HG03039 (cell line): ENCODE results near the gene TANK.
"Not testable (repeated sequence)": the region's sequence is repeated elsewhere in the genome, so short reads cannot be mapped to it uniquely, and the experiment has no call there.

ENCODE experiments used
- ATAC-seq: cut with Tn5 transposase; IDR thresholded peaks from one replicate; pipeline ENCODE4 v1.9.1; 2021; ENCODE audit warnings: mild to moderate bottlenecking, moderate library complexity; ENCODE audit not compliant: unreplicated experiment

Gene TANK

GRCh38 chr2:161257123-161257952 is 97.1 kb downstream of the TANK start:
- ATAC-seq, result no peak

GRCh38 chr2:161265874-161266273 is 105.6 kb downstream of the TANK start:
- no peak for ATAC-seq

GRCh38 chr2:161269111-161269510 is 108.9 kb downstream of the TANK start:
- ATAC-seq, result no peak

- ATAC-seq, result no peak
Measured at GRCh38 chr2:161273038-161273760, 113.0 kb downstream of the TANK start.

- not testable (repeated sequence) for ATAC-seq
Measured at GRCh38 chr2:161278564-161279229, 118.5 kb downstream of the TANK start.

- not testable (repeated sequence) for ATAC-seq
Measured at GRCh38 chr2:161279230-161279815, 119.1 kb downstream of the TANK start.

- not testable (repeated sequence) for ATAC-seq
Measured at GRCh38 chr2:161280906-161281323, 120.7 kb downstream of the TANK start.

- not testable (repeated sequence) for ATAC-seq
Measured at GRCh38 chr2:161281615-161282310, 121.5 kb downstream of the TANK start.

- ATAC-seq, result not testable (repeated sequence)
Measured at GRCh38 chr2:161282311-161282644, 122.0 kb downstream of the TANK start.

GRCh38 chr2:161283926-161284325 is 123.7 kb downstream of the TANK start:
- no peak for ATAC-seq
